Suppressor macrophage treated with lipopolysaccharide for 1 hour (primary cell): ENCODE results near the gene GKN2.
"Not testable (repeated sequence)": the region's sequence is repeated elsewhere in the genome, so short reads cannot be mapped to it uniquely, and the experiment has no call there.

ENCODE experiments used
- DNase-seq, 3 donors: peaks; one replicate each; pipeline ENCODE4 v3.0.0-alpha.2; 2020 to 2022

GKN2 gene

GRCh38 chr2:68918497-68918896 is 34.2 kb downstream of the GKN2 start:
- no peak for DNase-seq

DNA sequence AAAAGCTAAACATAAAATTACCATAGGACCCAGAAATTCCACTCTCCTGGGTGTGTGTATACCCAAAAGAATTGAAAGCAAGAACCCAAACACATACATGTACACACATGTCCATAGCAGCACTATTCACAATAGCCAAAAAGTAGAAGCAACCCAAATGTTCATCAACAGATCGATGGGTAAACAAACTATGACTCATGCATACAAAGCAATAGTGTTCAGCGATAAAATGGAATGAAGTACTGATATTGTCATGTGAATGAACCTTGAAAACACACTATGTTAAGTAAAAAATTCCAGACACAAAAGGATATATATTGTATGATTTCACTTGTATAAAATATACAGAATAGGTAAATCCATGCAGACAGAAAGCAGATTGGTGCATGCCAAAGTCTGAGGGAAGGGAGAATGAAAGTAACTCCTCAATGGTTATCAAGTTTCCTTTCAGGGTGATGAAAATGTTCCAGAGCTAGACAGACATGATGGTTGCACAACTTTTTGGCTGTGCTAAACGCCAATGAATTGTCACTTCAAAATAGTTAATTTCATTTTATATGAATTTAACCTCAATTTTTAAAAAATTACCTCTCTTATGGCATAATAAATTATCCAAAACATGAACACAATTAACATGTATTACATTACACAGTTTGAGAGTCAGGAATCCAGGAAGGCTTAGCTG is 35.5 kb downstream of the GKN2 start:
- DNase-seq = no peak

DNA sequence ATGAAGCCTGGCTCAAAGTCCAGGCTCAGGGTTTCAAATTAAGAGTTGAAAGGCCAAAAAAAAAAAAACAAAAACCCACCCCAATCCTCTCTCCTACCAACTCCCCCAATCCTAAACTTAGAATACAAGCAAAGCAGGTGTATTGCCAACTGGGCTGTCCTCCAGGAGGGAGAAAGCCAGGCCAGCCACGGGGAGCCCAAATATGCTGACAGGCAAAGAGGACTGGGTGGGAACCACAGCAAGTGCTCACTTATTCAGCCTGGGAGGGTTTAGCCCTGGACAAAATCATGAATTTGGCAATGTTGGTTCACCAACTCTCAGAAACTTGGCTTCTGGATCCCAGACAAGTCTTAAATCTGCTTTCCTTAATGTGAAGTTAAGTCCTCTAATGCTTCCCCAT is 36.5 kb downstream of the GKN2 start:
- DNase-seq = no peak

DNA sequence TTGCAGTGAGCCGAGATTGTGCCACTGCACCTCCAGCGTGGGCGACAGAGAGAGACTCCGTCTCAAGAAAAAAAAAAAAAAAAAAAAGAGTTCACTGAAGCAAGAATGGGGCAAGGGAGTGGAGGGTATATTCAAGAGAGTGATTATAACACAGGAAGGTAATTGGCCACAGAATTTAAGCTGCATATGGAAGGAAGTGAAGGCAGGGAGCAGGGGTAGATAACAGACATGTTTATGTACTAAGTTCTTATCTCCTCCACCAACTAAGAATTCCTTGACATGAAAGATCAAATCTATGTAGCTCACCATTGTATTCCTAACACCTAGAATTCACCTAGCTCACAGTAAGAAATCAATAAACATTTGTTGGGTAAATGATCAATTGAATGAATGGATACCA is 37.3 kb downstream of the GKN2 start:
- no peak for DNase-seq

GRCh38 chr2:68913359-68913758 is 39.3 kb downstream of the GKN2 start:
- DNase-seq = no peak

GRCh38 chr2:68912732-68913131 is 40.0 kb downstream of the GKN2 start:
- DNase-seq = peak; percentile 67 to 73 (median 72)

DNA sequence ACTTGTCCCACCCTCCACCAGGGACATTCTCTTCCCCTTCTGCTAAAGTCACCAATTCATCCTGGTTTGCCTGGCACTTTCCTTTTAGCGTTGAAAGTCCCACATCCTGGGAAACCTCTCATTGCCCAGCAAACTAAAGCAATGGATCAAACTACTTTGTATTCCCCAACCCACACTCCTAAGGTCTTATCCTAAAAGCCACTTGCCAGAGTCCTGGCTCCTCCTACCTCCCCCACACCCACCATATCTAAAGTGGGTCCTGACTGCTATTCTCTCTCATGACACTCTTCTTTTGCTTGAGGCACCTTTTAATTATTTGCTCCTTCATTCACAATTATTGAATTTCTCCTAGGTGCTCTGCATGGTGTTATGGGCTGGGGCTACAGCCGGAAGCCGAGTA is 40.6 kb downstream of the GKN2 start:
- DNase-seq = no peak

- DNase-seq = no peak
Observed at GRCh38 chr2:68911709-68912108, 41.0 kb downstream of the GKN2 start.

DNA sequence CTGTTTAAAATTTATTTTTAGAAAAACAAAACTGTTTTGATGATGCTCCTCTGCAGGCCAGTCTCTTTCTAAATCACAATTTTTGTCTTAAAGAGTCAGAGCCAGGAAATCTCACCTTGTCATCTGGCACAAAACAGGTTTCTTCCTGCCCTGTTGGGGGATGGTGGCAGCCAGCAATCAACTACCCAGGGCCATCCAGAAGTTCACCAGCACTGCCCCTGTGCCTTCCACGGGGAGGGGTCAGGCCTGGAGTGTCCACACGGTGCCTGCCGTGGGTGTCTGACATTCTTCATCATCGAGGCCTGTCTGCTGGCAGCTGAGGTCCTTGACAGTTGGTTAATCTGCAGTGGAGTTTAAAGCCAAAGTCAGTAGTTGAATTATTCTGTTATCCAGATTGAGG is 41.4 kb downstream of the GKN2 start:
- DNase-seq = no peak

- peak; percentile 77 to 82 (median 80) for DNase-seq
Observed at GRCh38 chr2:68909793-68910674, 42.7 kb downstream of the GKN2 start.

DNA sequence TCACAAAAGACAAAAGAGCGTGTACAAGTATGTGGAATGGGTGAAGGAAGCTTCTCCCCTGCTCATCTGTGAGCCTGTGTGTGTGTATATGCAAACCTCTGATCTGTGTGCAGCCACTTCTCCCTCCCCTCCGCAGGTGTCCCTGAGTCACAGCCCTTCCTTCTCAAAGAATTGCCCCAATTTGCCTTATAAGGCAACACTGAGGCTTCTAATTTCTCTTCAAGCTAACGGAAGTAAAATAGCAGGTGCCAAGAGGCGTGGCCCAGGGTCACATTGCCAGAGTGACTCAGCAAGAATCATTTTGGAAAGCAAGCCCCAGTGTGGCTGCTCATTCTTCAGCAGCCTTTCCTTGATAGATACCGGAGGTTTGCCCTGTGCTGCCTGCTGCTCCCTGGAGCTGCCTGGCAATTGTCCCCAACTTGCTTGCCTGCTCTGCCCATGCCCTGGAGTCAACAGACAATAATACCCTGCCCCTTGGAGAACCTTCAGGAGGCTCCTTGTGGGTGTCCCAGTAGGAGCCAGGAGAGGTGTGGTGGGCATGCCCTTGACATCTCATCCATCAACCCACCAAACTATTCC is 44.2 kb downstream of the GKN2 start:
- peak; percentile 65 to 73 (median 69) for DNase-seq

GRCh38 chr2:68907920-68908253 is 44.8 kb downstream of the GKN2 start:
- no peak for DNase-seq

DNA sequence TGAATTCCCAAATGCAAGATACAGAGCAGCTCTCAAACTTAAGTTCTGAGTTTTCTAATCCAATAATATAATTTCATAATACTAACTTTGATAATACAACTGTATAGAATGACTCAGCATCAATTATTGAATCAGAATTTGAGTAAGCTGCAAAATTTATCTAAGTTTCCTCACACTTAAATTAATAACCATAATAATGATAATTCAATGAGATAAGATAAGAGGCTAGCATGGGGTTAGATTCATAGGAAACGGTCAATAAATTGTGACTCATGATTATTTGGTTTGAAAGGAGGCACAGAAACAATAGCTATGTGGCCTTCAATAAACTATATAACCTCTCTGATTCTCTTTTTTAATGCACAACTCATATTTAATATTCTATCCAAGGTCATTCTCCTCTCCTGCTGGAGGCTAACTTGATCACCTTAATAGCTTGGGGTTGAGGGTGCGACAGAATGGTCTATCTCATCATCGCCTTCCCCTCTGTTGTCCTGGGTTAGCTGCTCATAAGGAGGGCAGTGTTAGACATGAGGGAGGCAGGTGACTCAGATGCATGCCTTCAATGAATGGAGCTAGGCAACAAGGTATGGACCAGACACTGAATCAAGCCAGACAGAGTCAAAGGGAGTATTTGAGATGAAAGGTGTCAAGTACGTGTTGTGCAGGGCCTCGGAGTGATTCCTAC is 45.3 kb downstream of the GKN2 start:
- DNase-seq = no peak

- DNase-seq = no peak
Observed at GRCh38 chr2:68906716-68907115, 46.0 kb downstream of the GKN2 start.

GRCh38 chr2:68905116-68905515 is 47.6 kb downstream of the GKN2 start:
- no peak for DNase-seq

GRCh38 chr2:68901561-68901960 is 51.1 kb downstream of the GKN2 start:
- no peak for DNase-seq

GRCh38 chr2:68901199-68901514 is 51.5 kb downstream of the GKN2 start:
- peak; percentile 61 to 62 (median 61) for DNase-seq

GRCh38 chr2:68900496-68901198 is 52.0 kb downstream of the GKN2 start:
- peak; percentile 26 to 38 (median 34) for DNase-seq

DNA sequence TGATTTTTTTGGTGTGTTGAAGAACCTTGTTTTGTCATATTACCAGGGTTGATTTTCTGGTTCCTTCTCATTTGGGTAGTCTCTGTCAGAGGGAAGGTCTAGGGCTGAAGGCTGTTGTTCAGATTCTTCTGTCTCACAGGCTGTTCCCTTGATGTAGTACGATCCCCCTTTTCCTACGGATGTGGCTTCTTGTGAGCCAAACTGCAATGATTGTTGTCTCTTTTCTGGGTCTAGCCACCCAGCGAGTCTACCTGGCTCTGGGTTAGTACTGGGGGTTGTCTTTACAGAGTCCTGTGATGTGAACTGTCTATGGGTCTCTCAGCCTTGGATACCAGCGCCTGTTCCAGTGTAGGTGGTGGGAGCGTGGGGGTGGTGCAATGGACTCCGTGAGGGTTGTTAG is 56.7 kb downstream of the GKN2 start:
- DNase-seq = not testable (repeated sequence)
